HG03439 (cell line): ENCODE data around the gene DAB2IP.

Experiments used
- ATAC-seq: cut with Tn5 transposase; IDR thresholded peaks from one replicate; pipeline ENCODE4 v1.9.1; 2021; ENCODE audit warnings: mild to moderate bottlenecking, moderate library complexity; ENCODE audit not compliant: unreplicated experiment

Gene DAB2IP

DNA sequence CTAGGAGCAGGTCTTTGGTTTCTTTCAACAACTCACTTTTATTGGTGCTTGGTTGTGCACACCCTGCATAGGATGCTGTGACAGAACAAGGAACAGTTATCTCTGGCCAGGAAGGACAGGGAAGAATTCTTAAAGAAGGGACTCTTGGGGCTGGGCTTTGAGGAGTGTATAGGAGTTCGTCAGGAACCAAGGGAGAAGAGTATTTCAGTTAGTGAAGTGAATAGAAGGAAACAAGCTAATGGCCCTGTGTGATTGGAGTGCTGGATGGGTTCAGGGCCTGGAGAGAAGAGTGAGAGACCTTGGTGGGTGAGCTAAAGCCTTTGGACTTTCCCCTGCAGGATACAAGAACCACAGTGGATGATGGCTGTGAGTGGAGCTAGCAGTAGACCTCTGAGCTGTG lies 32.2 kb downstream of the DAB2IP start:
- ATAC-seq: no peak

GRCh38 chr9:121684381-121685145 lies 33.1 kb downstream of the DAB2IP start:
- ATAC-seq: no peak

DNA sequence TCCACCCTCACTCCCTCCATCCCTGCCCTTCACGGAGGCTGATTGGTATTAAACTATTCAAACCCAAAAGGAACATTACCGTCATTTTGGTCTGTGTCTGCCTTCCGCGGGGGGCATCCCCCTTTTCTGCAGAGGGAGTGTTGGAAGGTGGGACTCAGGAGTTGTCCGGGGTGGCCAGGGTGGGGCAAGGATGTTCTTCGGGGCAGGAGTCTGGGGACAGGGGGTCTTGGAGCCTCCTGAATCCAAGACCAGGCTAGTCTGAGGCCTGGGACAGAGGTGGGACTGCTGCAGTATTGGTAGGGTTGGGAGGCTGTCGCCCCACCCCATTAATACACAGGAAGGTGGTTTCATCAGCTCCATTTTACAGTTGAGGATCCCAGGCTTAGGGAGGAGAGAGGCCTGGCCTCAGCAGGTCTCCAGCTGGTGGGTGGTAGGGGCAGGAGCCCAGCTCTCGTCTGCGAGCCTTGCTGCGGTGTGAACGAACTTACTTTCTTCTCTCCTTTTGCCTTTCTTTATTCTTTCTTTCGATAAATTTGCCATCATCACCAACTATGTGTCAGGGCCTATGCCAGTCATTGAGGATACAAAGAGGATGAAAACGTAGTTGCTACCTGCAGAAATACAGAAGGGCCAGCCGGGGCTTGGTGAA lies 33.8 kb downstream of the DAB2IP start:
- no peak for ATAC-seq

- ATAC-seq: no peak
Observed at GRCh38 chr9:121685795-121686377, 34.5 kb downstream of the DAB2IP start.

DNA sequence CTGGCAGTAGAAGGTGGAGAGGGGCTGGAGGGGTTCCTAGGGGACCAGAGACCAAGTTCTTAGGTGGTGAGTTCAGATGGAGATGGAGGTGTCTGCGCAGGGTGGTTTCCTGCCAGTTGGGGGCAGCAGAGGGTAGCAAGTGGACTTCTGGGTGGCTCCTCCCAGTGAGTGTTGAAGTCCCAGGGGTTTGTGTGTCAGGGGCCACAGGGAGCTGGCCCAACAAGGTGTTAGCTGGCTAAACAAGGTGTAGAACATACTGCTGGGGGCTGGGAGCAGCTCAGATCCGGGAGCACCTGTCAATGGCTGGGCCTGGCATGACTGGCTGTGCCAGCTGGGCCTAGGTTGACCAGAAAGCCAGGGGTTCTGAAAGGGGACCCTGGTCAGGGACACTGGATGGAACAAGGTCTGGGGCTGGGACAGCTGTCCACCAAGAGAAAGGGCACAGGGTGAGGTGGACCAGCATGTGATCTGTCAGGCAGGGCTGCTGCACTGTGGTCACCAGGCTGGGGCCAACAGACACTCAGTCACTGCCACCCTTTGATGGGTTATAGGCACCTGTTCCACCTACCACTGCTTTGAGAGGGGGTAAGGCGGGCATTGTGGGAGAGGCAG lies 35.6 kb downstream of the DAB2IP start:
- ATAC-seq: no peak

GRCh38 chr9:121688146-121688680 lies 36.8 kb downstream of the DAB2IP start:
- no peak for ATAC-seq

- no peak for ATAC-seq
Observed at GRCh38 chr9:121688681-121689080, 37.2 kb downstream of the DAB2IP start.

GRCh38 chr9:121689461-121690157 lies 38.2 kb downstream of the DAB2IP start:
- no peak for ATAC-seq

GRCh38 chr9:121690316-121690715 lies 38.9 kb downstream of the DAB2IP start:
- ATAC-seq: no peak

DNA sequence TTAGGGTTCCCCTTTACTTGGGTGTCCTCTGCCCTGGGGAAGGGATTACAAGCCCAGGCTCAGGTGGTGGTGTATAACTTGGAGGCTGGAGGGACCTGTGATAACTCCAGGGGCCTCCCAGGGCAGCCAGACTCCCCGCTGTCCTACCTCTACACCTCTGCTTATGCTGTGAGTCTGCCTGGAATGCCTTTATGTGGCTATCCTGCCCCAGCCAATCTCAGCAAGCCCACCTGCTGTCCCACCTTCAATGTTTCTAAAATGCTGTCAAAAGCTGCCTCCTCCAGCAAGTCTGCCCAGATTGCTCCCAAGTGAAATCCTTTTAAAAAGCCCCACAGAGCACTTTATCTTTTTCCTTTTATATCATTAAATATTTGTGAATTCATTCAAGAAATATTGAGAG lies 39.3 kb downstream of the DAB2IP start:
- no peak for ATAC-seq

DNA sequence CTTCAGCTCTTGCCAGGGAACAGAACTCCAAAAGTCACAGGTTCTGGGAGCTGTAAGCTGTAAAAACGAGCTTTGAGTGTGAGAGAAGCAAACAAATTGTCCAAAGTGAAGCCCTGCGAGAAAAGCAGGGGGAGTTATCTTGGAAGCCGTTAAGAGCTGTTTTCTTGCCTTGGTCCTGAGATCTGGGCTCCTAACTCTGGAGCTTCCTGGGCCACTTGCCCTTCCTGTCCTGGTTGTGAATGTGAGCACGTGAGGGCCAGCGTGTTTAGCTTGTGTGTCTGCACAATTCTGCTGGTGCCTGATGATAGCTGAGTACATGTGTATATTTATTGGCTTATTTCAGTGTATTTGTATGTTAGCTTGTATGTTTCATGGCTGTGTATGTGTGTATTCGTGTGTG lies 40.5 kb downstream of the DAB2IP start:
- no peak for ATAC-seq

DNA sequence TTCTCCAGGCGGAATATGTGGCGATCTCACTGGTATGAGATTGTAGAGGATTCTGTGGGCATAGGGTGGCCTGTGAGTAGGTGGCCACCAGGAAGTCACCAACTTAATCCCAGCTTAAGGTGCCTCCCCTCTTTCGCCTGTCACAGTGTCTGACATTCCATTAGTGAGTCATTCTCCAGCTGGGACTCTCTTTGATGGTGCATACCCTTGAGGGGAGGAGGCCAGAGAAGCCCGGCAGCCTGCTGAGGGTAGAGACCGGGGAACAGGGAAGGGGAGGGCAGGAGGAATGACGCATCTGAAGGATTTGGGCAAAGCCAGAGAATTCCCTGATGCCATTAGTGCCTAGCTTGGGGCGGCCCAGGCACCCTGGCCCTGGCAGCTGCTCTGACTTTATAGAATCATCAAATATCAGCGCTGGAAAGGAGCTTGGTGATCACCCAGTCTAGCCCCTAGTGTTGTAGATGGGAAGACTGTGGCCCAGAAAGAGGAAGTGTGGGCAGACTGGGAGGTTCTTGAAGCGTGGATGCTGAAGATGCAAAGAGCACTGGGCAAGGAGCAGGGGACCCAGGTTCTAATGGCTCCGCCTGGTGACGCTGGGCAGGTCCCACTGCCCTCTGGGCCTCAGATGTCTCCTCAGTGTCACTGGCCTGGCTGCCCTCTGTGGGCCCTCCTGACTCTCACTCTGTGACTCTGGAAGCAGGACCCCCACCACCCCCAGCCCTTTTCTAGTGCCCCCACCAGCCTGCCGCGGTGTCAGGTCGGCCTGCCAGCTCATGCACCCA lies 41.4 kb downstream of the DAB2IP start:
- ATAC-seq: no peak

DNA sequence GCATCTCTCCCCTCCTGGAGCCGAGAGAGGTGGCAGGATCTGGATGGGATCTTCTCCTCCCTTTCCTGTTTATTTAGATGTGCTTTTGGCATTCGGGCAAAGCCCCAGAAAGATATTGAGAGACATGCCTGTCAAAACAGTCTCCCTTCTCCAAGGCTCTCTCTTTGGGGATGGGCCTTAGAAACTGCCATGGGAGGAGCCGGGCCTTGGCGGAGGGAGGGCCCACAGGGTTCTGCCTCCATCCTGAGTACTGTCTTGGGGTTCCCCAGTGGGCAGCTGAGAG lies 41.9 kb downstream of the DAB2IP start:
- ATAC-seq: no peak

- ATAC-seq: no peak
Observed at GRCh38 chr9:121694001-121694400, 42.6 kb downstream of the DAB2IP start.

- ATAC-seq: no peak
Observed at GRCh38 chr9:121694600-121694999, 43.2 kb downstream of the DAB2IP start.

DNA sequence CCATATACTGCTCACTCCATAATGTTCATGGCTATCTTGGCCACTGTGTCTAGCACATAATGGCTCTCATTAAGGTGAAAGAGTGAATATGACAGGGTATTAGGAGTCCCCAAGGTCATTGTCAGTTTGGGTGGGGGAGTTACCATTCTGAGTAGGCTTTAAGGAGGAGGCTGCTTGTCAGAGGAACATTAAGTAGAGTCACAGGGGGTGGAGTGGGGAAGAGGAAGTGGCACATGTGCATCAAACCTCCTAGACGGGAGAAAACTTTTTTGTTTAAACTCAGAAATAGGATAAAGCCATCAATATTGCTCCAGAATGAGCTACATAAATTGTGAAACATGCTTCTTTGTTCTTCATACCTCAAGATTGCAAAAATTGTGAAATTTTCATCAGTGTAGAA lies 45.5 kb downstream of the DAB2IP start:
- ATAC-seq: no peak

DNA sequence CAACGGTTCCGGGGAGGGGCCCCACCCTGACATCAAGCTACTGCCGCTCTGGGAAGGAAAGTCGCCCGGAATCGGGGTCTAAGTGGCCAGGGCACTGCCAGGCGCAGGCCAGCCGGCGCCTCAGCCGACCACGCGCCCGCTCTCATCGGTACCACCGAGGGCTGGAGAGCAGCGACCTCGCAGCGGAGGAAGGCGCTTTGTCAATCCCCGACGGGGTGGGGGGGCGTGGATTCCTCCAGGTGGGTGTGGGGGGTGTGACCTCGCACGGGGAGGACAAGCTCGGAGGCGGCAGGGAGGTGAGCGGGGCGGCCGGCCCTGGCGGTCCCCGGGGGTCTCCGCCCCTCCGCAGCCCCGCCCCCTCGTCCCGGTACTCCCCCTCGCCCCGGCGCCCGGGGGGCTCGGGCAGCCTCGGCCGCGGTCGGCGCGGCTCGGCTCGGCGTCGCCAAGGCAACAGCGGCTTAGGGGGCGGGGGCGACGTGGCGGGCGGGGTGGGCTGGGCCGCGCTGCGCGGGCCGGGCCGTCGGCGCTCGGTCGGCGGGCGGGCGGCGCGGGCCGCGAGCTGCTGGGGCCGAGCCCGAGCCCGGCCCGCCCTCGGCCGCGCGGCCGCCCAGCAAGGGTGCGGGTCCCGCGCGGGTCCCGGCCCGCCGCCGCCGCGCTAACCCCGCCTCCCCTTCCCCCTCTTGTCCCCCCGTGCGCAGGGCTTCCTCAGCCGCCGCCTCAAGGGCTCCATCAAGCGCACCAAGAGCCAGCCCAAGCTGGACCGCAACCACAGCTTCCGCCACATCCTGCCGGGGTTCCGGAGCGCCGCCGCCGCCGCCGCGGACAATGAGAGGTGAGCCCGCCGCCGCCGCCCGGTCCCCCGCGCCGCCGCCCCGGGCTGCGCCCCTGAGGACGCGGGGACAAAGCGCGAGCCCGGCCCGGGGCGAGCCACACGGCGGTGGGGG lies 47.5 kb downstream of the DAB2IP start:
- ATAC-seq: no peak

DNA sequence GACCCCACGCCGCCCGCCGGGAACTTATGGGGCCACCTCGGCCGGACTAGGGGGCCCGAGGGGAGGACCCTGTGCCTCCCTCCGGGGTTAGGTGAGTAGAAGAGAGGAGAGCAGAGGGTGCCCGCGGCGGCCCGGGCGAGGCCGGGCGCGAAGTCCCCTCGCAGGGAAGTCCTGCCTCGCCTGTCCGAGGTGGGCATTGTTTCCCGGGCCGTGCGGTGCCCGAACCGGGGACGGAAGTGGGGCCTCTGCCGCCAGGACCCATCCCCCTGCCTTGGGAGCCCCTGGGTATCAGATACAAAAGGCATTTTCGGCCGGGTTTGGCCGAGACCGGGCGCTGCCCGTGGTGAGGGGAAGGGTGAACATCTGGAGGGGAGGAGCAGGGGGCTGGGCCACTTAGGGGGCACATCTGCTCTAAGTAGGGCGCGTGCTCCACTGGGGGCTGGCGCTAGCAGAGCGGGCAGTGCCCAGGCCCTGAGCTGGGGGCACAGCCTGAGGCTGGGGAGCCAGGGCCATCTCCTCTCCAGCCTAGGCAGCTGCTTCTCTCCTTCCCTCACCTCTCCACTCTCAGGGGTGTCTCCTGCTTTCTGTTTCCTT lies 48.2 kb downstream of the DAB2IP start:
- ATAC-seq: no peak
